Measurements from ENCODE around the gene STOML3.

Gene STOML3

DNA sequence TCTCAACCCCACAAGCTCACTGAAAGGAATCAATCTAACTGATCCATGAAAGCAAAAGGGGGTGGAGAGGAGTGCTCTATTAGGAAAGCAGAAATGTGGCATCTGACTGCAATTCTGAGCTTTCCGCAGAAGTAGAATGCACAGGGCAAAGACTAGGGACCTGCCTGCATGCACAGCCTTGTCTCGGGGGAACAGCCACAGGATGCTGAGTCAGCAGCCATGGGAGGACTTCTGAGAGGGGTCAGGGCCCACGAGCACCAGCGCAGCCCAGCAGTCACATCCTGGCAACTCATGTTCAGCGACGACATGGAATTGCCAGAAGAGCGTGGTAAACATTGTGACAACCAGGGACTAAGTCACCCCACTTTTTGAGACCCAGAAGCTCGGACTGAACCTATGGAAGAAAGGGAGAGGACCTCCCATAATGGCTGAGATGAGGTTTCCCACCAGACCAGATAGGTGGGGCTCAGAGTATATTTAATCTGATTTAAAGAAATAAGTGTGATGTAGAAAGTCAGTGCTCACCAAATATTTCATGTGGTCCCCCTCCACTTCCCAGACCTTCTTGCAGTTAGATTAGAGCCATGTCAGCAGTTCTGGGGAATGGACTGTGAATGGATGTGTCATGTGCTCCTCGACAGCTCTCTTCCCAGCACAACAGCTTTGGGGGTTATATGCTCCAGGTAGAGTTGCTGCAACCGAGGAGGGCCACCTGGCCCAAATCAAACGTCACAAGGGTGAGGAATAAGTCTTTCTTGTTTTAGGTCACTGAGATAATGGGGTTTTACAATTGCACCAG, 32.6 kb downstream of the STOML3 start:
- no peak overlapping the region for H3K4me3 Mint-ChIP-seq
- ATAC-seq, result no peak
- no peaks in the 10 kb centered on the region for H3K36me3 Mint-ChIP-seq
- DNase-seq (ENCODE audit: low spot score in 2 of 2), result no peak
- H3K27ac Mint-ChIP-seq, result no peak overlapping the region
- no peaks in the 10 kb centered on the region for H3K4me1 Mint-ChIP-seq
- no peaks in the 10 kb centered on the region for H3K9me3 Mint-ChIP-seq

DNA sequence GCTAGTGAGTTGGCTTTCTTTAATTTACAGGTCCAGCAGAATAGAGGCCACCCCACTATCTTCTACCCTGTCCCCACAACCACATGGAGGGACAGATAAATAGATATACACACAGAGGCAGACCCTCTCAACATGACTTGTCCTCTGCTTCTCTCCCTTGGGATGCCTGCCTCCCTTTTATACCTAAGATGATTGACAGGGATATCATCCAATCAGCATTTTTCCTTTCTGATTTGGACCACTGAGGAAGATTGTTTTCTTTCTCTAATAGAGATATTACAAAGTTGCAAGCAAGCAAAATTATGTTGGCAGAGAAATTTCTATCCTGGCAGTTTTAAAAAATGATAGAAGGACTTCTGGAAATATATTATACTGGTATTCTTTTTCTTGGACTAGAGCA, 35.8 kb downstream of the STOML3 start:
- Mint-ChIP-seq H3K4me3 (no peak overlapping the region), H3K9me3 (no peaks in the 10 kb centered on the region), H3K27ac (no peak overlapping the region), H3K4me1 (no peaks in the 10 kb centered on the region), H3K36me3 (no peaks in the 10 kb centered on the region)
- no peak for DNase-seq (ENCODE audit: low spot score in 2 of 2)
- ATAC-seq, result no peak

- H3K9me3 Mint-ChIP-seq, result no peaks in the 10 kb centered on the region
- H3K36me3 Mint-ChIP-seq, result no peaks in the 10 kb centered on the region
- no peak overlapping the region for H3K4me3 Mint-ChIP-seq
- H3K4me1 Mint-ChIP-seq, result no peaks in the 10 kb centered on the region
- DNase-seq (ENCODE audit: low spot score in 2 of 2) (no peak), ATAC-seq (no peak)
- no peak overlapping the region for H3K27ac Mint-ChIP-seq
Observed at GRCh38 chr13:38954291-38954690, 36.3 kb downstream of the STOML3 start.

GRCh38 chr13:38952827-38953226, 37.8 kb downstream of the STOML3 start:
- H3K9me3 Mint-ChIP-seq, result no peaks in the 10 kb centered on the region
- H3K4me1 Mint-ChIP-seq, result no peaks in the 10 kb centered on the region
- H3K36me3 Mint-ChIP-seq, result no peaks in the 10 kb centered on the region
- ATAC-seq, result no peak
- no peak for DNase-seq (ENCODE audit: low spot score in 2 of 2)
- H3K27ac Mint-ChIP-seq, result no peak overlapping the region
- H3K4me3 Mint-ChIP-seq, result no peak overlapping the region

GRCh38 chr13:38951525-38952313, 38.9 kb downstream of the STOML3 start:
- no peak overlapping the region for H3K4me3 Mint-ChIP-seq
- DNase-seq (ENCODE audit: low spot score in 2 of 2), result no peak
- ATAC-seq, result no peak
- no peaks in the 10 kb centered on the region for H3K4me1 Mint-ChIP-seq
- no peak overlapping the region for H3K27ac Mint-ChIP-seq
- H3K36me3 Mint-ChIP-seq, result no peaks in the 10 kb centered on the region
- no peaks in the 10 kb centered on the region for H3K9me3 Mint-ChIP-seq

GRCh38 chr13:38950987-38951386, 39.6 kb downstream of the STOML3 start:
- no peak for DNase-seq (ENCODE audit: low spot score in 2 of 2)
- Mint-ChIP-seq H3K4me3 (no peak overlapping the region), H3K9me3 (no peaks in the 10 kb centered on the region), H3K36me3 (no peaks in the 10 kb centered on the region), H3K27ac (no peak overlapping the region), H3K4me1 (no peaks in the 10 kb centered on the region)
- ATAC-seq, result no peak

GRCh38 chr13:38947054-38947453, 43.6 kb downstream of the STOML3 start:
- Mint-ChIP-seq H3K36me3 (no peaks in the 10 kb centered on the region), H3K4me1 (no peaks in the 10 kb centered on the region), H3K4me3 (no peak overlapping the region), H3K27ac (no peak overlapping the region), H3K9me3 (no peaks in the 10 kb centered on the region)
- ATAC-seq, result no peak
- no peak for DNase-seq (ENCODE audit: low spot score in 2 of 2)

DNA sequence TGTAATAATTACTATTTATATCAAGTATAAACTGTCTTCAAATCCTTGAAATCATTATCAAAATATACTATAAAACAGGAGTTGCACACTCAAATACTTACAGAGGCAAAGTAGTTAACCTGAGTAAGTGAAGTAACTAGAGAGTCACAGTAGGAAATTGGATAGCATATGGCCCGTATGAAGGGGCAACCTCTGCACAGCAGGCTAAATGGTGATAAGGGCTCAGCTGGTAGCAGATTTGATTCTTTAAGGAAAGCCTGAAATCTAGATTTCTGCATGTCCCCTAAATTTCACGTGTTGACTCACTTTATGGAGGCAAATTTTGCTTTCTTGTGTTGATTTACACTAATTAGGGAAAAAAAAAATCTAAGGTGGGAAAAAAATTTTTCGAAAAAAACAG, 46.4 kb downstream of the STOML3 start:
- Mint-ChIP-seq H3K4me1 (no peaks in the 10 kb centered on the region), H3K36me3 (no peaks in the 10 kb centered on the region), H3K27ac (no peak overlapping the region), H3K4me3 (no peak overlapping the region), H3K9me3 (no peaks in the 10 kb centered on the region)
- no peak for DNase-seq (ENCODE audit: low spot score in 2 of 2)
- no peak for ATAC-seq

DNA sequence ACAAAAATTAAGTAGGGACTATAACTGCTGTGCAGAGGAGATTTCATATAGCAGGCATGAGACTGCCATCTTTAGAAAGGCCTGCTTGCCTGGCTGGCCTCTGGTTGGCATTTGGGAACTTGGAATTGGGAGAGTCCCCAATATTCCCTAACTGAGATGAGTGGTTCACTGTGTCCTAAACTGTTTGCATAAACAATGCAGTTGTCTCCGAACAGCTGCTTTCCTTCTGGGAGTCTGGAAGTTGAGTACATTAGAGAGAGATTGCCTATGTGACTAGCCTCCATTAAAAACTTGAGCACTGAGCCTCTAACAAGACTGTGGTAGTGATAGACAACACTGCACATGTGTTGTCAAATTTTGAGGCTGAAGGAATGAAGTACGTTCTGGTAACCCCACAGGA, 47.4 kb downstream of the STOML3 start:
- Mint-ChIP-seq H3K27ac (no peak overlapping the region), H3K9me3 (no peaks in the 10 kb centered on the region), H3K36me3 (no peaks in the 10 kb centered on the region), H3K4me1 (no peaks in the 10 kb centered on the region), H3K4me3 (no peak overlapping the region)
- no peak for ATAC-seq
- DNase-seq (ENCODE audit: low spot score in 2 of 2), result no peak

DNA sequence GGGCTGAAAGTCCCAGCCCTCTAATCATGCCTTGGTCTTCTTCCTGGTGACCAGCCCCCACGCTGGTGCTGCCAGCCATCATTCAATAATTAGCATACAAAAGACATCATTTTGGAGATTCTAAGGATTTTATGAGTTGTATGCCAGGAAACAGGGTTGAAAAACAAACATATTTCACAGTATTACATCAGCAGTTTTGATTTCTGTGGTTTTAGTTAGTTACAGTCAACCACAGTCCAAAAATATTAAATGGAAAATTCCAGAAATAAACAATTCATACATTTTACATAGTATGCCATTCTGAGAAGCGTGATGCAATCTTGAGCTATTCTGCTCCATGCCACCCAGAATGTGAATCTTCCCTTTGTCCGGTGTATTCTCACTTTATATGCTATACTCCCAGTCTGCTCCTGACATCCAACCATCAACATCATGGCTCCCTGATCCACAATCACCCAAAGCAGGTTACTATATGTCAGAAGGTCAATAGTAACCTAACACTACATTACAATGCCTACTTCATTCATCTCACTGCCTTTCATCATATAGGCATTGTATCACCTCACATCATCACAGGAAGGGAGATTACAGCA, 49.2 kb downstream of the STOML3 start:
- Mint-ChIP-seq H3K27ac (no peak overlapping the region), H3K36me3 (no peaks in the 10 kb centered on the region), H3K4me1 (no peaks in the 10 kb centered on the region), H3K9me3 (no peaks in the 10 kb centered on the region), H3K4me3 (no peak overlapping the region)
- ATAC-seq, result no peak
- DNase-seq (ENCODE audit: low spot score in 2 of 2), result no peak

DNA sequence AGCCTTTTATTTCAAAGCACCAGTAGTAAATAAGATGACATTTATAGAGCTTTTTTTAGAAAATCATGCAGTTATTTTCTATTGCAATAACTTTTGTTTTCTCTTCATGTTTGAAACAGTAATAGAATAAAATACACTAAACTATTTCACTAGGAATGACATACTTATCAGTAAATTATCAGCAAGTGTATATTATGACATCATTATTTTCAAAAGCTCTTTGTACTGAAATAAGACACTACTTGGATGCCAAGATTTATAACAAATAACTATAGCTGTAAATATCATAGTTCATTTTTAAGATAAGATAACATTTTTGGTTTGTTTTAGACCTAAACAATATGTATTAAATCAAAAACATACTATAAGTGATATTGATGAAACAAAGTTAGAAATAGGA, 56.8 kb downstream of the STOML3 start:
- Mint-ChIP-seq H3K4me3 (no peak overlapping the region), H3K36me3 (no peaks in the 10 kb centered on the region)

GRCh38 chr13:38922170-38922569, 68.5 kb downstream of the STOML3 start:
- Mint-ChIP-seq H3K27ac (no peak overlapping the region), H3K36me3 (no peaks in the 10 kb centered on the region), H3K4me3 (no peak overlapping the region), H3K4me1 (no peaks in the 10 kb centered on the region), H3K9me3 (no peaks in the 10 kb centered on the region)
- ATAC-seq, result no peak
- DNase-seq (ENCODE audit: low spot score in 2 of 2), result no peak

More for the DNA sequence above, 56.8 kb downstream of the STOML3 start:
- ATAC-seq (no peak), DNase-seq (ENCODE audit: low spot score in 2 of 2) (no peak)
- Mint-ChIP-seq H3K9me3 (no peaks in the 10 kb centered on the region), H3K4me1 (no peaks in the 10 kb centered on the region), H3K27ac (no peak overlapping the region)

- no peak overlapping the region for H3K4me3 Mint-ChIP-seq
- no peak overlapping the region for H3K27ac Mint-ChIP-seq
- H3K4me1 Mint-ChIP-seq, result no peaks in the 10 kb centered on the region
- ATAC-seq, result no peak
- no peak for DNase-seq (ENCODE audit: low spot score in 2 of 2)
- H3K9me3 Mint-ChIP-seq, result no peaks in the 10 kb centered on the region
- no peaks in the 10 kb centered on the region for H3K36me3 Mint-ChIP-seq
Observed at GRCh38 chr13:38921081-38921480, 69.5 kb downstream of the STOML3 start.

Measured in stimulated activated effector memory CD8-positive, alpha-beta T cell treated with anti-CD3 and anti-CD28 coated beads, Interleukin-12 subunit alpha, Interleukin-12 subunit beta, amount 100 ng/mL, for 72 hours (primary cell).